ENCODE data around the gene DCUN1D3.

GRCh38 chr16:20903116-20903898, 3.1 kb upstream of the DCUN1D3 start:
- TF ChIP-seq CTCF (IDR thresholded peaks at IDR 0.05; ENCODE audit: poor library complexity) (no peak), EZH2 (IDR thresholded peaks at IDR 0.05; ENCODE audit: borderline replicate concordance) (no peak), EZH2phosphoT487 (IDR thresholded peaks at IDR 0.05; ENCODE audit: low read depth, severe bottlenecking, unreplicated experiment) (no peak)

Measured in hepatocyte (in vitro differentiated cells).